ENCODE measurements around the gene ARHGEF2. TPM values are rescaled to one million over a fixed set of nuclear protein-coding genes. Genes with fewer than 3 reads are reported as not detected.
A peak's percentile ranks its signal among the peaks of the same experiment; 100 is the strongest.

Gene ARHGEF2
- total and polyA plus RNA-seq, 2 of the 13 experiments (the other 11 are each of a cell fraction or from before 2014, with no cell fraction given), result 16.1 to 32.1 TPM

DNA sequence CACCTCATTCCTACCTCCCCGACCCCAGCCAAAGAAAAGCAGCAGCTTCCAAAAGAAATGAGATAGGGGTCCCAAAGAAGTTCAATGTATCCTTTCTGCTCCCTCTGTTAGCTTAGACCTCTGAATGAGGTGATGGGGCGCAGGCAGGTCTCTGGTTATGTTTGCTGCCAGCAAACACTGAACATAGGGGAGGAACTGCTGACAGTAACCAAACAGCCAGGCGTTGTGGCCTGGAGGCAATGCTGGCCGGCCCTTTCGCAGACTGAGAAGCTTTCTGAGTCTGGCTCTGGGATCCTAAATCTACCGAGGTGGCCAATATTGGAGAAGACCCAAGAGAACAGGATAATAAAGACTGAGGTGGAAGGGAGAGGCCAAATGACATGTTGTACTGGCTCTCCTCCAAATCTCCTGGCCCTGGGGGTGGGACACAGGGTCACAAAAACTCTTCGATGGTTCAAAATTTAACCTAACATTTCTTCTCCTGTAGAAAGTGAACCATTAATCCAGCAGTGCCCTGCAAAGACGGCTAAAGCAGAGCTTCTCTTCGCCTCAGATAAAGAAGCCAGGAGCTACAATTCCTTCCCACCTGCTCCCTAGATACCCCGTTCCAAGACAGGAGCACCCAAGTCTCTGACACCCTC lies 22.8 kb upstream of the ARHGEF2 start (continued):
- TF ChIP-seq, protein P1, sequence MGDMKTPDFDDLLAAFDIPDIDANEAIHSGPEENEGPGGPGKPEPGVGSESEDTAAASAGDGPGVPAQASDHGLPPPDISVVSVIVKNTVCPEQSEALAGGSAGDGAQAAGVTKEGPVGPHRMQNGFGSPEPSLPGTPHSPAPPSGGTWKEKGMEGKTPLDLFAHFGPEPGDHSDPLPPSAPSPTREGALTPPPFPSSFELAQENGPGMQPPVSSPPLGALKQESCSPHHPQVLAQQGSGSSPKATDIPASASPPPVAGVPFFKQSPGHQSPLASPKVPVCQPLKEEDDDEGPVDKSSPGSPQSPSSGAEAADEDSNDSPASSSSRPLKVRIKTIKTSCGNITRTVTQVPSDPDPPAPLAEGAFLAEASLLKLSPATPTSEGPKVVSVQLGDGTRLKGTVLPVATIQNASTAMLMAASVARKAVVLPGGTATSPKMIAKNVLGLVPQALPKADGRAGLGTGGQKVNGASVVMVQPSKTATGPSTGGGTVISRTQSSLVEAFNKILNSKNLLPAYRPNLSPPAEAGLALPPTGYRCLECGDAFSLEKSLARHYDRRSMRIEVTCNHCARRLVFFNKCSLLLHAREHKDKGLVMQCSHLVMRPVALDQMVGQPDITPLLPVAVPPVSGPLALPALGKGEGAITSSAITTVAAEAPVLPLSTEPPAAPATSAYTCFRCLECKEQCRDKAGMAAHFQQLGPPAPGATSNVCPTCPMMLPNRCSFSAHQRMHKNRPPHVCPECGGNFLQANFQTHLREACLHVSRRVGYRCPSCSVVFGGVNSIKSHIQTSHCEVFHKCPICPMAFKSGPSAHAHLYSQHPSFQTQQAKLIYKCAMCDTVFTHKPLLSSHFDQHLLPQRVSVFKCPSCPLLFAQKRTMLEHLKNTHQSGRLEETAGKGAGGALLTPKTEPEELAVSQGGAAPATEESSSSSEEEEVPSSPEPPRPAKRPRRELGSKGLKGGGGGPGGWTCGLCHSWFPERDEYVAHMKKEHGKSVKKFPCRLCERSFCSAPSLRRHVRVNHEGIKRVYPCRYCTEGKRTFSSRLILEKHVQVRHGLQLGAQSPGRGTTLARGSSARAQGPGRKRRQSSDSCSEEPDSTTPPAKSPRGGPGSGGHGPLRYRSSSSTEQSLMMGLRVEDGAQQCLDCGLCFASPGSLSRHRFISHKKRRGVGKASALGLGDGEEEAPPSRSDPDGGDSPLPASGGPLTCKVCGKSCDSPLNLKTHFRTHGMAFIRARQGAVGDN (CRISPR knock-in tag; IDR thresholded peaks at IDR 0.05), result peak; percentile 22; the same call in 1 of the 2 replicates
- TF ChIP-seq BCLAF1 (IDR thresholded peaks at IDR 0.05), result no peak
- no peak for TF ChIP-seq WIZ (CRISPR knock-in tag; IDR thresholded peaks at IDR 0.05)
- peak in 1 of 2 experiments; percentile 37; a peak in 1 of 4 replicates for TF ChIP-seq EP300 (IDR thresholded peaks at IDR 0.05; ENCODE audit: low read depth in 2 of 2, low read length in 2 of 2)
- no peak for TF ChIP-seq EP300 (CRISPR knock-in tag; IDR thresholded peaks at IDR 0.05; ENCODE audit: borderline replicate concordance)
- no peak for TF ChIP-seq DNMT3B (CRISPR knock-in tag; conservative IDR thresholded peaks at IDR 0.05)
- TF ChIP-seq ZNF10 (CRISPR knock-in tag; IDR thresholded peaks at IDR 0.05; ENCODE audit: borderline replicate concordance, low read depth), result no peak
- no peak for TF ChIP-seq HOXA9 (CRISPR knock-in tag; IDR thresholded peaks at IDR 0.05; ENCODE audit: borderline replicate concordance)
- TF ChIP-seq MAFK (conservative IDR thresholded peaks at IDR 0.05 in 1 of 2, IDR thresholded peaks at IDR 0.05 in 1 of 2; ENCODE audit: low read length in 2 of 2), result peak; percentile 54 to 73
- TF ChIP-seq SRSF4 (IDR thresholded peaks at IDR 0.05; ENCODE audit: low read depth, low read length, poor library complexity, severe bottlenecking), result no peak
- no peak for TF ChIP-seq SATB2 (CRISPR knock-in tag; IDR thresholded peaks at IDR 0.05)
- no peak for TF ChIP-seq NCOA1 (CRISPR knock-in tag; IDR thresholded peaks at IDR 0.05)
- no peak for TF ChIP-seq SNAI1 (CRISPR knock-in tag; IDR thresholded peaks at IDR 0.05; ENCODE audit: borderline replicate concordance)
- no peak for TF ChIP-seq RNF2 (conservative IDR thresholded peaks at IDR 0.05; ENCODE audit: low read depth)
- TF ChIP-seq ZNF607 (CRISPR knock-in tag; IDR thresholded peaks at IDR 0.05; ENCODE audit: borderline replicate concordance), result no peak
- no peak for TF ChIP-seq POLR2AphosphoS5 (IDR thresholded peaks at IDR 0.05; ENCODE audit: low read depth, low read length)
- TF ChIP-seq ZSCAN12 (CRISPR knock-in tag; IDR thresholded peaks at IDR 0.05), result no peak; the same call in 1 of the 2 replicates
- TF ChIP-seq KLF15 (CRISPR knock-in tag; IDR thresholded peaks at IDR 0.05; ENCODE audit: borderline replicate concordance), result no peak
- peak; percentile 46 for TF ChIP-seq SAP130 (CRISPR knock-in tag; IDR thresholded peaks at IDR 0.05; ENCODE audit: low read depth)
- TF ChIP-seq FLYWCH1 (CRISPR knock-in tag; IDR thresholded peaks at IDR 0.05), result no peak
- TF ChIP-seq IKZF4 (CRISPR knock-in tag; IDR thresholded peaks at IDR 0.05; ENCODE audit: borderline replicate concordance, low read depth, not compliant biosample characterization), result no peak
- no peak for TF ChIP-seq ZNF570 (CRISPR knock-in tag; IDR thresholded peaks at IDR 0.05; ENCODE audit: borderline replicate concordance)
- TF ChIP-seq ZFP1 (CRISPR knock-in tag; IDR thresholded peaks at IDR 0.05), result no peak
- TF ChIP-seq ZNF263 (CRISPR knock-in tag; IDR thresholded peaks at IDR 0.05), result 0 out of 2 replicates have a peak, but pooled peaks have one; percentile 54
- TF ChIP-seq ZNF629 (CRISPR knock-in tag; conservative IDR thresholded peaks at IDR 0.05), result 0 out of 2 replicates have a peak, but pooled peaks have one; percentile 13

All from HepG2 (cell line).